GM21619 (cell line): ENCODE data around the gene AGL.
"Not testable (repeated sequence)": the region's sequence is repeated elsewhere in the genome, so short reads cannot be mapped to it uniquely, and the experiment has no call there.

Experiments
- ATAC-seq: cut with Tn5 transposase; IDR thresholded peaks from one replicate; pipeline ENCODE4 v1.9.1; 2021; ENCODE audit not compliant: unreplicated experiment

AGL gene

DNA sequence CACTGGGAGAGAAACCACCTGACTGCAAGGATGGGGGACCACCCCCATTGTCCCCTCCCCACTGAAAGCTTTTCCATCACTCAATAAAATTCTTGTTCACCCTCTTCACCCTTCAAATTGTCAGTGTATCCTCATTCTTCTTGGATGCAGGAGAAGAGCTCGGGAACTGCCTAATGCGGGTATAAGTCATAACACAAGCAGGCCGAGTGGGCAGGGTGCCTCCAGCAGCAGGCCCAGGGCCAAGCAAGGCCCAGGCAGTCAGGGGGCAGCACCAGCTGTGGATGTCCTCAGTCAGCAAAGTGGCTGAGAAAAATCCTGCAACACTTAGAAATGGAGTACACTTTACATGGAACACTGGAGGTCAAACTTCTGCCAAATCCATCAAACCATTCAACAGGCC, 85.9 kb downstream of the AGL start:
- no peak for ATAC-seq

DNA sequence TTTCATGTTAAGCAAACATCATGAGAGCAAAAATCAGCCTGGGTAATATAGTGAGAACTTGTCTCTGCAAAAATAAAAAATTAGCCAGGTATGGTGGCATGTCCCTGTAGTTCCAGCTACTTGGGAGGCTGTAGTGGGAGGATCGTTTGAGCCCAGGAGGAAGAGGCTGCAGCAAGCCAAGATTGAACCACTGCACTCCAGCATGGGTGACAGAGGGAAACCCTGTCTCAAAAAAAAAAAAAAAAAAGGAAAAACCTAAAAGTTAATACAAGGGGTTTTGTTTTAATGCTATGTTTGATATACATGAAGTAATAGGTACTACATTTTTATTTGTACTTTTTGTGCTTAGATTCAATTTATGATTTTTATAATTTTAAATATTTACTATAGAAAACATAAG, 92.6 kb downstream of the AGL start:
- ATAC-seq = no peak

DNA sequence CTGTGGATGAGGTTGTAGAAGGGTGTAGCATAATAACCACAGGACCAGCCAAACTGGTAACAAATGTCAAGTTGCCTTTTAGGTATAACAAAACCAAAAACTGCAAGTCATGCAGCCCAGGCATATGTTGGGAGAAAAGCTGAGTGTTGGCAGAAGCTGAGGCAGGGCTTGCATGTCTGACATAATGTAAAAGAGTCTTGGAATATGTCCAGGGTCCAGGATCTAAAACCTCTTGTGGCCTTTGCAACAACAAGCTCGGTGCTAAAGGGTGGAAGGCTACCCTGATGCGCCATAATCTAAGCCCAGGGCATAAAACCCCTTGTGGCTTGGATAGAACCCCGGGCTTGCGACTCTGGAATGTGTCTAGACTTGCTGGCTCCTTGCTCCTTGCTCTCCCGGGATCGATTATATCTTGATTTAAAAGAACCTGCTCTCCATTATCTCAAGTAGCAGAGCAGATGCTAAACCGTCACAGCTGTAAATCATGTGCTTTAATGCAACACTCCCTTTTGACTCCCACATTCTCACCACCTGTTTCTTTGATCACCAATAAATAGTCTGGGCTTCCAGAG, 93.1 kb downstream of the AGL start:
- ATAC-seq = no peak

DNA sequence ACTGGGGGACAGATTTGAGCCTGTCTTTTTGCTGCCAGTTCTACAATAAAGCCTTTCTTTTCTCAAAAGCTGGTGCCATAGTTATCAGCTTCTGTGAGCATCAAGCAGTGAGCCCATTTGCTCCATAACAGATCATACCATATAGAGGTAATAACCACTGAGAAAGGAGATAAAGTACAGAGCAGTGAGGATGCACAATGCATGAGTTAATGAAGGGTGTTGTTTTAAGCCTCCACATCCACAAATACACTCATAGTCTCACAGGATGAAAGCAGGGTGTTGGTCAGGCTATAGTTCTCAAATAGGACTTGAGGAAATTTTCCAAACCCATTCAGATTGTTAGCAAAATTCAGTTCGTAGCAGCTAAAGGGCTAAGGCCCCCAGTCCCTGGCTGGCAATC, 94.0 kb downstream of the AGL start:
- no peak for ATAC-seq

DNA sequence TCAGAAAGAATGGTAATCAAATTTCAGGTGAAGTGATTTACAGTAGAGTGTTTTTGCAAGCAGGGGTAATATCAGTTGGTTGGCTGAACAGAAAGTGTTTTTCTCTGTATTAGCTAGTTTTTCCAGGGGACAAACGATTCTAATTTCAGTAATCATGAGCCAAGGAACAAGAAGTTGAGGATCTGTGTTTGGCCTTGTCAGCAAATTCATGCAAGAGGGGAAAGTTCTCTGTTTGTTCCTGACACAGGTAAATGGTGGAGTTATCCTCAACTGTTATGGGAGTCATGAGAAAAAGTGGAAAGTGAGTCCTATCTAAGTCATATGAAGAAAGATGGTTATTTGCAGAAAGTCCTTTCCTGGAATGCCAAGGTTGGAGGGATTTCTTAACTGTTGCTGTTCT, 95.0 kb downstream of the AGL start:
- no peak for ATAC-seq

DNA sequence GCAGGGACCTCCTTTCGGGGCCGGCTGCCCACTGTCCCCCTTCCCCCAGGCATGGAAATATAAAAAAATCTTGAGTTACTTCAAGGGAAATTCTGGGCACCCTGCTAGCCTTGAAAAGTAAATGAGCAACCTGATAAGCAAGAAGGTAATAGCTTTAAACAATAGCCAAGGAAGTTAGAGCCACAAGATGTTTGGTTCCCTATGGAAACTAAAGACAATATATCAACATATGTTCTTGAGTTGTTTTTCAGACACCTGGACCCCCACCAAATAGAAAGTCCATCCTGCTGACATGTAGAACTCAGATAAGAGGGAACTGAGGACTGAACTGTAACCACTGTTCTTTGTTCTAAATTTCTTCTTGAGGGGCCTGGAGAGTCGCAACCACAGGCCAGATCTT, 100.3 kb downstream of the AGL start:
- ATAC-seq = no peak

DNA sequence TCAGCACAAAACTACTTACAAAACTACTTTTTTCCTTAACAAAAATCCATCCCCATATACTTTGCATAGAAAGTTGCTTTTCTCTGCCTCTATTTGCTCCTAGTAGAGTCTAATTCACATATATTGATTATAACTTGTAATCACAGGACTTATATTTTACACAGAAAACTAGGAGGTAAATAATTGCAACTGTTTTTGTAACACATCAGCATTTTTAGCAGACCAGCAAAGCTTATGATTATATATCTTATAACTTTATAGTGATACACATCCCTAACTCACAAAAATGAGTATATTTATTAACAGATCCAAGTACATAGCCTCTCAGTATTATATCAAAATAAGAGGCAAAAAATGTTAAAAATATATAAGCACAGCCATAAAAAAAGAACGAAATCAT, 102.4 kb downstream of the AGL start:
- no peak for ATAC-seq

DNA sequence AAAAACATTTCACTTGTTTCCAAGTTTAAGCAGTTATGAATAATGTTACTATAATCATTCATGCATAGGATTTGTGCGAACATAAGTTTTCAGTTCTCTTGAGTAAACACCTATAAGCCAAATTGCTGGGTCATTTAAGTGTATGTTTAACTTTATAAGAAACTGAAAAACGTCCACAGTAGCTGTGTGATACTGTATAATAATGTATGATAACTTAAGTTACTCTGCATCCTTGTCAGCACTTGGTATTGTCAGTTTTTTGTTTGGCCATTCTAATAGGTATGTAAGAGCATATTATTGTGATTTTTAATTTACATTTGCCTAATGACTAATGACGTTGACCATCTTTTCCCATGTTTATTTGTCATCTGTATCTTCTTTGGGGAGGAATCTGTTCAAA, 105.2 kb downstream of the AGL start:
- no peak for ATAC-seq

DNA sequence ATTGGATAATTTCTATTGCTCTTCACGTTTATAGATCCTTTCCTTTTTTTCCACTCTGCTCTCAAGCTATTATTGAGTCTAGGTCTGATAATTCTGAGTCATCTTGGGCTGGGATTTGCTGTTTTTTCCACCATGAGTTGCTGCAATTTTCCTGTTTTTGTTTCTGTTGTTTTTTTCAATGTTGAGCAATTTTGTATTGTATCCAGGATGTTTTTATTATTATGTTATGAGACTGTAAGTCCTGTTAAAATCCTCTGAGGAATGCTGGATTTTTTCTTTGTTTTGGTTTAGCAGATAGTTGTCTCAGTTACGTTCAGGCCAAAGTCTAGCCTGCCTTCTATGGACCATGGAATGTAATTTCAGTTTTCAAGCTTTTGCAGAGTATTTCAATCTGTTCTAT, 106.6 kb downstream of the AGL start:
- no peak for ATAC-seq

DNA sequence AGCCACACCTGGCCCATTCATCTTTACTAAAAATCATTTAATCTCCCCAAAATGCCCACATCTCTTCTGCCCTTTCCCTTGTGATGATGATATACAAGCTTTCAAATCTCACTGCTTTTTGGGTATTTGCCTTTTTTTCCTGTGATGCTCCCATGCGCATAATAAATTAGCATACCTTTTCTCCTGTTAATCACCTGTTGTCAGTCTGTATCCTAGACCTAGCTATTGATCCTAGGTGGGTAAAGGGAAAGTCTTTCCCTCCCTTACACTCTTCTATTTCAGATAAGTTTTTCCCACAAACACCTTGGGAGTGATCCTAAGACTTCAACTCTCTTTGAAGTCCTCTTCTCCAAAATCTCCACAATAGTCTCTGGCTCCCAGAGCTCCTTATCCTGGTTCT, 107.7 kb downstream of the AGL start:
- ATAC-seq = no peak

DNA sequence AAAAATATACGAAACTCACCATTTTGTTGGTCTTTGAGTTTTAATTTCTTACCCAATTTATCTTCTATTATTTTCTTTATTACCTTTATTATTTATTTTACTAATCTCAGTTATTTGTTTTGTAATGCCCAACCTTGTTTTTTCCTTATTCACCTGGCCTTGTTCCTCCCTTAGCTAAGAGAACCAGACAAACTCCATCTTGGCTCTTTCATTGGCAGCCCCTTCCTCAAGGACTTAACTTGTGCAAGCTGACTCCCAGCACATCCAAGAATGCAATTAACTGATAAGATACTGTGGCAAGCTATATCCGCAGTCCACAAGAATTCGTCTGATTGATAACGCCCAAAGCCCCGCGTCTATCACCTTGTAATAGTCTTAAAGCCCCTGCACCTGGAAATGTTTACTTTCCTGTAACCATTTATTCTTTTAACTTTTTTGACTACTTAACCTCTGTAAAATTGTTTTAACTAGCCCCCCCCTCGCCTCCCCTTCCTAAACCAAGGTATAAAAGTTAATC, 109.1 kb downstream of the AGL start:
- ATAC-seq = not testable (repeated sequence)

DNA sequence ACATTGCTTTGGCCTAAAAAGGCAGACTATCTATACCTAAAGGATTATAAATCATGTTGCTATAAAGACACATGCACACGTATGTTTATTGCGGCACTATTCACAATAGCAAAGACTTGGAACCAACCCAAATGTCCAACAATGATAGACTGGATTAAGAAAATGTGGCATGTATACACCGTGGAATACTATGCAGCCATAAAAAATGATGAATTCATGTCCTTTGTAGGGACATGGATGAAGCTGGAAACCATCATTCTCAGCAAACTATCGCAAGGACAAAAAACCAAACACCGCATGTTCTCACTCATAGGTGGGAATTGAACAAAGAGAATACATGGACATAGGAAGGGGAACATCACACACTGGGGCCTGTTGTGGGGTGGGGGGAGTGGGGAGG, 110.1 kb downstream of the AGL start:
- ATAC-seq = not testable (repeated sequence)

DNA sequence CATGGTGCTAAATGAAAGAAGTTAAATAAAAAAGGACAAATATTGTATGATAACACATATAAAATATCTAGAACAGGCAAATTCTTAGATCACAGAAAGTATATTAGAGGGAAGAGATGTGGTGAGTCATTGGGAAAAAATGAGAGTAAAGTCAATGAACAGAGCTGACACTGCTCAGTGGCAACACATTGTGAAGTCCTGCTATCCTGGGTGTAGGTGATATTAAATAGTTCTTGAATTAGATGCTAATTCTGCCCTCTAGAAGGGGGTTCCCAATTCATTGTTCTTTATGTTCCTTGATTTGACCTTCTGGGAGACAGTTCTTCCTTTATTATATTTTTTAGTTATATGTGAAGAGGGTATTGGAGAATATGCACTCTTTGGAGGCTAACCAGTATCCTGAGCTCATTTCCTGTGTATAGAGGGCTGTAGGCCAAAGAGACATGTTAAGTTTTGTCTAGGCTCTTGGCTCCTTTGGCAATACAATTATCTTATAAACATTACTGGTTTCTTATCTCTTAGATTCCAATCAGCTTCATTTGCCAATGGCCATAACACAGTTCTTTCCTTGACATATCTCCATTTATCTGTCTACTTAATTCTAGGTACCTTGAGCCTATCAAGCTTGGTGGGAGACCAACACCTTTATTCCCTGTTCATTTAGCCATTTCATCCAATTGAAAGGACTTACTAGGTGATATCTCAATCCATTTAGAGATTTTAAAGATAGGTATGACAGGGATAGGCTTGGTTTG, 113.1 kb downstream of the AGL start:
- no peak for ATAC-seq

DNA sequence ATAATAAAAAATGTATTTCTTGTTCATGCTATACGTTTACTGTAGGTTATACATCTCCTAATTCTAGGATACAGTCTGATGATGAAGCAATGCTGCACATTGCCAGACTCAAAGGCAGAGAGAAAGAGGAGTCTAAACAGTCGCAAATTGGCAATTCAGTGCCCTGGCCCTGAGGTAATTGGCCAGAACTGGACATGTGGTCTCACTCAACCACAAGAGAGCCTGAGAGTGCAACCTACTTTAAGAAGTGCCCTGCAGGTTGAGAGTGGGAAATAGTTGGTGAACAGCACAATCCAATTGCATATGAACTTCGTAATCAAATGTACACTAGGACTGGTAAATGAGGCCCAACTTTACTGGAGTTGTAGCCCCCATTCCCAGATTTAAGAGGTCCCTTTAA, 114.6 kb downstream of the AGL start:
- ATAC-seq = no peak

DNA sequence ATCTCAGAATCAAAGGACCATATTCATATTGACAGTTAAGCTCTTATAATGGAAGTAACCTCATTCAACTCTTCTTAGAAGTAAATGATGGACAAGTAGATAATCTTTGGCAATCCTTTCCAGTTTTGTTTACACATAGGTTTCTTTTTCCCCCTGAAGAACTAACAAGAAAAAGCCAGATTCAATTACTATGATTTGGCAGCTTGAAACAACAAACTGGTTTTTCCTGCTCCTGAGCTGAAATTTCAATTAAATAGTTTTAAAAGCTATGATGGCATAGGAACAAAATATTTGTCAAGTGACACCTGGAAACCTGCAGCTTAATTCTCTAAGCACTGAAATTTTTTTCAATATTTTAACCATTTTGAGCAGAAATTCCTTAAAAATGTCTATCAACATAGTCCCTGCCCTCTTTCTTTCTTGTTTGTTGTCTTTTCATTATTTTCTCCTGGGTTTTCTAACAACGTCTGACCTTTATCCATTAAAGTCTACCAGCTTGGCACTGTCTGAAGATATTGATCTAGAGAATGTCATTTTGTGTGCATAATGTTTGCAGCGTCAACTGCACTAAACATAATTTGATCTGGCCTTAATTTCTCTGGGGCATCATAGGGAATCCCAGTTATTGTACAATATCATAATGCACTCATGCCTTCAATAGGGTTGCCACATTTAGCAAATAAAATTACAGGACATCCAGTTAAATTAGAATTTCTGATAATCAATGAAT, 115.7 kb downstream of the AGL start:
- no peak for ATAC-seq

DNA sequence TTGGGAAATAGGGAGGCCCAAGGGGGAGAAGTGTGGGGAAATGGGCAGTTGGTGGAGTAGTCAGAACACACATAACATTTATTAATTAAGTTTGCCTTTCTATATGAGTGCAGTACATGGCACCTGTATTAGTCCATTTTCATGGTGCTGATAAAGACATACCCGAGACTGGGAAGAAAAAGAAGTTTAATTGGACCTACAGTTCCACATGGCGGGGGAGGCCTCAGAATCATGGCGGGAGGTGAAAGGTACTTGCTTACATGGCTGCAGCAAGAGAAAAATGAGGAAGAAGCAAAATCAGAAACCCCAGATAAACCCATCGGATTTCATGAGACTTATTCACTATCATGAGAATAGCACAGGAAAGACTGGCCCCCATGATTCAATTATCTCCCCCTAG, 118.1 kb downstream of the AGL start:
- no peak for ATAC-seq

DNA sequence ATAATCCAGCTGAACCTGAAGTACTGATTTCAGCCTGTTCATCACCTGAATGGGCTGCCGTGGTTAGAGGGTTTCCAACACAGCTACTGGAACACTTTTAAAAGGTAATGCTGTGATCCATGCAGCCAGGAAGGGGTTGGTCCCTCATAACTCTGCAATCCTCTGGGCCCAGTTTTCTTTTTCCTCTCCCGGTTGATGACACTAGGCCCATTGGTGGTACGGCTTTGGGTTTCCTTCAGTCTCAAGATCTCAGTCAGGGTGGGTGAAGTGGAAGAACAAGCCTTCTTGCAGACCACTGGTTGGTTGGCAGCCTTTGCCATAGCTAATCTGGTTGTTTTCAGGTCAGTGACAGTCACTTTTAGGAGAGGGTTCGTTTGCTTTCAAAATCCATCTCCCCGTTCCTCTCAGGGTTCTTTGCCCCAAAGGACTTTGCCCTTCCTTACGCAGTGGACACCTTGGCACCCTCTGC, 119.1 kb downstream of the AGL start:
- ATAC-seq = peak; percentile 14

DNA sequence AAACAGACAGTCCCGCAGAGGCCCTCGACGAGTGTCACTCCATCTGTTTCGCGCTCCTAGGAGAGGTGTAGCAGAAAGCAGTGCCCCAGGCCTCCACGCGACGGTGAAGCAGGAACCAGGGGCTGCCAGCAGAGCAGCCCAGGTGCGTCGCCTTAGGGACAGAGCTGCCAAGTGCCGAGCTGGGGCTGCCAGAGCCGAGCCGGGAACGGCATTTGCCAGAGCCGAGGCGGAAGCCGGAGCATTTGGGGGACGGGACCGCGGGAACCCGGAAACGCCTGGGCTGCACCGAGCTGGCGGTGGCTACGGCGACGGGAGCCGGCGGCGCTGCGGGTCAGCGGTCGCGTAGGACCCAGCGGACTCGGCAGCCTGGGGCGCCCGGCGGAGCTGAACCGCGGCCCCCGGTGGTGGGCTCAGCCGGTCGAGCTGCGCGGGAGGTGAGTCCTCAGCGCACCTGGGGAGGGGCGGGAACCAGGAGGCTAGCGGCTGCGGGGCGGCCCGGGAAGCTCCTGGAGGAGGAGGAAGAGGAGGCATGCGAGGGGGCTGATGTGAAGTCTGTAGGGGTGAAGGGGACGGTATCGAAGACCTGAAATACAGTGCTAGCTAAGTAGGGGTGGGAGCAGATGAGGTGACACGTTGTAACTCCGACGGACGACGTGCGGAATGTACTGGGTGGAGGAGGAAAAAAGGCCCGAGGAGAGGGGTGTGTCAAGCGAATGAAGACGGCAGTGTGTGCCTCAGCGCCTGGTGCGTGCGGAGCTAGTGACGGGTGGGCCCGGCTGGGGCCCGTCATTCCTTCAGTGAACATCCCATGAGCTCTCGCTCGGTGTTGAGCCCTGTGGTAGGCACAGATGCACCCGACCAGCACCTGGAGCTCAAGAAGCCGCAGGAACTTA, 119.8 kb downstream of the AGL start, which contains the start of gene SLC35A3:
Gene SLC35A3, plus strand, starts transcription at position 268 of the 893 bp plus-strand sequence. CDS start 23,559 bp downstream, outside the sequence.
- peak; percentile 91 for ATAC-seq

DNA sequence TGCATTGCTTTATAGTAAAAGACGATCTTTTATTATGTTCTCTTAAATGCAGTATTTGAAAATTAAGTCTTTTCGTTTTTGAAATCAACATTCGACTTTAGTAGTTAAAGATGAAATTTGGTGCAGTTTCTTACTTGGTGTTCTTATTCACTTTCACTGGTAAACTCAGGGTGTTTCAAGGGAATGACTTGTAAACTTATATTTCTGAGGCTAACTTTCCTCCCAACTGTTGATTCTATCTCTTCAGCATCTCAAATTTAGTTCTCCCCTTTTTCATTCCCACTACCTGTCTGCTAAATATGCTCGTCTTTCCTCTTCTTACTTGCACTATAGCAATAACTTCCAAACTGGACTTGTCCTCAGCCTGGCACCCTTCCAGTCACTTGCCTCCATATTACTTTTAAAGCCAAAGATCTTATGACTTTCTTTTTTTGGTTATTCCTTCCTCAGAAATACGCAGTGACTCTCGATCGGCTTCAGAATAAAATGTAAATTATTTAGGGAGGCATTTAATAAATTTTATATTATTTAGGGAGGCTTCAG, 120.6 kb downstream of the AGL start:
- no peak for ATAC-seq

DNA sequence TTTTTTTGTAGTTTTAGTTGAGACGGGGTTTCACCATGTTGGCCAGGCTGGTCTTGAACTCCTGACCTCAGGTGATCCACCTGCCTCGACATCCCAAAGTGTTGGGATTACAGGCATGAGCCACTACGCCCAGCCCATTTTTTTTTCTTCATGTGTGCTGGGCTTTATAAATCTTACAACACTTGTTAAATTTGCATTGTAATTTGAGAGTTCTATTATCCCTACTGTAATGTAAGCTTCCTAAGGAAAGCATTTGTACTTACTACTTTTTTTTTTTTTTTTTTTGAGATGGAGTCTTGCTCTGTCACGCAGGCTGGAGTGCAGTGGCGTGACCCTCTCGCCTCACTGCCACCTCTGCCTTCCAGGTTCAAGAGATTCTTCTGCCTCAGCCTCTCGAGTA, 121.9 kb downstream of the AGL start:
- not testable (repeated sequence) for ATAC-seq
